H1 (cell line): ENCODE data around the gene ADIPOR2. TPM values are rescaled to one million over a fixed set of nuclear protein-coding genes. Genes with fewer than 3 reads are reported as not detected.

Source experiments
- CTCF ChIA-PET: fragments of 300-600 bp; sonication (Branson Sonifier 250); formaldehyde crosslinking; loops from one replicate; lab custom pipeline; 2021; ENCODE audit not compliant: partially characterized antibody; lab: Charles Lee
- POLR2A ChIA-PET: fragments of 300-600 bp; sonication (Branson Sonifier 250); formaldehyde crosslinking; loops from one replicate; lab custom pipeline; 2021; ENCODE audit warnings: inconsistent platforms; ENCODE audit not compliant: partially characterized antibody; lab: Charles Lee
- DNase-seq, 2 experiments: peaks; one replicate each; pipeline versions ENCODE4 v3.0.0 to v3.0.0-alpha.2; 2010 to 2022; ENCODE audit warnings: low spot score in 2 of 2, low read depth in 1 of 2, mixed read lengths in 1 of 2
- FAIRE-seq: peaks from 2 replicates; lab custom pipeline; 2011; peaks lifted over from hg19 to GRCh38; lab: Jason Lieb, UNC
- H2AFZ ChIP-seq: 2 replicates; pipeline ENCODE4 v1.8.1; 2012; ENCODE audit warnings: low read length, inconsistent platforms
- H2AK5ac ChIP-seq: 2 replicates; pipeline ENCODE4 v1.6.1; 2013; ENCODE audit warnings: low read depth, low read length
- H2BK120ac ChIP-seq: replicated peaks from 2 replicates; pipeline ENCODE3; 2013; ENCODE audit warnings: low read depth, low read length, inconsistent platforms
- H2BK12ac ChIP-seq: 2 replicates; pipeline ENCODE4 v1.6.1; 2013; ENCODE audit warnings: low read depth, low read length
- H2BK15ac ChIP-seq: 2 replicates; pipeline ENCODE4 v1.6.1; 2013; ENCODE audit warnings: low read length
- H2BK20ac ChIP-seq: 2 replicates; pipeline ENCODE4 v1.6.1; 2013; ENCODE audit warnings: low read length
- H2BK5ac ChIP-seq: 2 replicates; pipeline ENCODE4 v1.6.1; 2013; ENCODE audit warnings: low read depth, low read length
- H3K14ac ChIP-seq: 2 replicates; pipeline ENCODE4 v1.6.1; 2013; ENCODE audit warnings: inconsistent platforms; ENCODE audit not compliant: insufficient read length
- H3K18ac ChIP-seq: 2 replicates; pipeline ENCODE4 v1.6.1; 2013; ENCODE audit warnings: low read length; ENCODE audit errors: extremely low read depth
- H3K23ac ChIP-seq: 2 replicates; pipeline ENCODE4 v1.6.1; 2013; ENCODE audit warnings: inconsistent platforms; ENCODE audit not compliant: insufficient read length
- H3K23me2 ChIP-seq: 2 replicates; pipeline ENCODE4 v1.6.1; 2013; ENCODE audit warnings: low read depth, low read length
- H3K27ac ChIP-seq: 2 replicates; pipeline ENCODE4 v1.6.1; 2011; ENCODE audit warnings: low read depth, low read length, inconsistent platforms
- H3K27me3 ChIP-seq, 4 experiments: replicated peaks in 1 of 4; 1 replicate in 1 of 4; 2 replicates in 3 of 4; pipeline versions ENCODE4 v1.6.1 to v1.8.1; 2011 to 2013; ENCODE audit warnings: low read length in 3 of 4, mild to moderate bottlenecking in 3 of 4, inconsistent platforms in 2 of 4, mixed read lengths in 2 of 4, moderate library complexity in 1 of 4; ENCODE audit not compliant: control insufficient read depth in 3 of 4, insufficient read depth in 3 of 4; ENCODE audit errors: extremely low read depth in 1 of 4
- H3K36me3 ChIP-seq, 4 experiments: 2 replicates each; pipeline versions ENCODE4 v1.6.1 to v1.8.1; 2011 to 2013; ENCODE audit warnings: mild to moderate bottlenecking in 4 of 4, low read length in 3 of 4, moderate library complexity in 2 of 4, control low read depth in 1 of 4, inconsistent platforms in 1 of 4; ENCODE audit not compliant: insufficient read depth in 4 of 4, control insufficient read depth in 2 of 4
- H3K4ac ChIP-seq: replicated peaks from 2 replicates; pipeline ENCODE3; 2013; ENCODE audit warnings: low read length, low read depth, mixed read lengths, inconsistent platforms; ENCODE audit not compliant: insufficient read length
- H3K4me1 ChIP-seq, 4 experiments: replicated peaks in 1 of 4; 1 replicate in 1 of 4; 2 replicates in 3 of 4; pipeline versions ENCODE4 v1.6.1 to v1.8.1; 2011 to 2013; ENCODE audit warnings: low read length in 3 of 4, inconsistent platforms in 2 of 4, mixed read lengths in 1 of 4; ENCODE audit not compliant: insufficient read depth in 4 of 4, control insufficient read depth in 3 of 4
- H3K4me2 ChIP-seq, 2 experiments: 2 replicates each; pipeline versions ENCODE4 v1.6.1 to v1.8.1; 2011 to 2013; ENCODE audit warnings: low read depth in 2 of 2, low read length in 2 of 2, control low read depth in 1 of 2, inconsistent platforms in 1 of 2, mild to moderate bottlenecking in 1 of 2; ENCODE audit not compliant: insufficient read depth in 1 of 2
- H3K4me3 ChIP-seq, 4 experiments: fragments of 200-600, 300-600 bp in 1 of 4; sonication (generic), shearing (Covaris generic), sonication (Bioruptor Twin) in 1 of 4; 2 replicates each; pipeline versions ENCODE4 v1.5.1 to v1.8.1; 2011 to 2016; ENCODE audit warnings: low read length in 4 of 4, low read depth in 3 of 4, control low read depth in 2 of 4, inconsistent platforms in 2 of 4, mild to moderate bottlenecking in 2 of 4, mixed read lengths in 1 of 4, moderate library complexity in 1 of 4; ENCODE audit not compliant: insufficient read depth in 2 of 4; ENCODE audit errors: extremely low read depth in 1 of 4
- H3K56ac ChIP-seq: replicated peaks from 2 replicates; pipeline ENCODE3; 2013; ENCODE audit warnings: low read depth, mild to moderate bottlenecking, mixed read lengths, low read length, inconsistent platforms; ENCODE audit not compliant: insufficient read length
- H3K79me1 ChIP-seq: 2 replicates; pipeline ENCODE4 v1.6.1; 2013; ENCODE audit warnings: low read depth, low read length, control low read depth
- H3K79me2 ChIP-seq, 2 experiments: 2 replicates each; pipeline versions ENCODE4 v1.6.1 to v1.8.1; 2012 to 2013; ENCODE audit warnings: low read length in 2 of 2, mild to moderate bottlenecking in 2 of 2, inconsistent platforms in 1 of 2; ENCODE audit not compliant: insufficient read depth in 2 of 2, control insufficient read depth in 1 of 2
- H3K9ac ChIP-seq, 4 experiments: replicated peaks in 1 of 4; 1 replicate in 1 of 4; 2 replicates in 3 of 4; pipeline versions ENCODE4 v1.6.1 to v1.8.1; 2011 to 2013; ENCODE audit warnings: low read depth in 3 of 4, low read length in 3 of 4, control low read depth in 2 of 4, mild to moderate bottlenecking in 2 of 4, moderate library complexity in 2 of 4, inconsistent platforms in 1 of 4; ENCODE audit errors: extremely low read depth in 1 of 4
- H3K9me3 ChIP-seq, 2 experiments: 2 replicates each; pipeline versions ENCODE4 v1.6.1 to v1.8.1; 2012 to 2013; ENCODE audit warnings: mild to moderate bottlenecking in 2 of 2, moderate library complexity in 2 of 2, control low read depth in 1 of 2, inconsistent platforms in 1 of 2, low read depth in 1 of 2, low read length in 1 of 2, mixed read lengths in 1 of 2; ENCODE audit not compliant: insufficient read depth in 2 of 2
- H4K20me1 ChIP-seq, 2 experiments: replicated peaks in 1 of 2; 2 replicates each; pipeline versions ENCODE3 to v1.8.1; 2011 to 2013; ENCODE audit warnings: inconsistent platforms in 2 of 2, low read length in 2 of 2, mild to moderate bottlenecking in 1 of 2; ENCODE audit not compliant: insufficient read depth in 2 of 2, control insufficient read depth in 1 of 2
- H4K5ac ChIP-seq: 2 replicates; pipeline ENCODE4 v1.6.1; 2013; ENCODE audit warnings: low read length, low read depth, mixed read lengths, inconsistent platforms; ENCODE audit not compliant: insufficient read length
- H4K8ac ChIP-seq: 2 replicates; pipeline ENCODE4 v1.8.0; 2013; ENCODE audit warnings: mild to moderate bottlenecking, moderate library complexity, low read length, inconsistent platforms; ENCODE audit not compliant: insufficient read depth; ENCODE audit errors: extremely low read depth
- H4K91ac ChIP-seq: replicated peaks from 2 replicates; pipeline ENCODE3; 2013; ENCODE audit warnings: low read length, mixed read lengths, inconsistent platforms; ENCODE audit not compliant: insufficient read length
- CEBPB ChIP-seq: IDR thresholded peaks from 2 replicates; pipeline ENCODE4 v1.6.1; 2012; ENCODE audit warnings: low read depth, low read length
- CHD1 ChIP-seq: IDR thresholded peaks from 2 replicates; pipeline ENCODE4 v1.6.1; 2012; ENCODE audit warnings: low read depth, low read length, improper control_type of control experiment
- EGR1 ChIP-seq: IDR thresholded peaks from 2 replicates; pipeline ENCODE4 v1.6.1; 2011; ENCODE audit warnings: low read depth, low read length, borderline replicate concordance
- EP300 ChIP-seq, 2 experiments: IDR thresholded peaks; 1 replicate in 1 of 2; 2 replicates in 1 of 2; pipeline ENCODE4 v1.6.1; 2011 to 2012; ENCODE audit warnings: low read depth in 2 of 2, low read length in 2 of 2, mild to moderate bottlenecking in 2 of 2, borderline replicate concordance in 1 of 2, inconsistent platforms in 1 of 2, moderate library complexity in 1 of 2
- EZH2 ChIP-seq: fragments of 200-600 bp; sonication (generic); IDR thresholded peaks from 2 replicates; pipeline ENCODE4 v1.7.1; 2012; ENCODE audit warnings: low read depth, mild to moderate bottlenecking, moderate library complexity, low read length, inconsistent platforms; ENCODE audit not compliant: severe bottlenecking
- FOSL1 ChIP-seq: IDR thresholded peaks from 2 replicates; pipeline ENCODE4 v1.6.1; 2011; ENCODE audit warnings: mild to moderate bottlenecking, low read depth, low read length, moderate library complexity; ENCODE audit not compliant: insufficient read depth
- GTF2F1 ChIP-seq: IDR thresholded peaks from 2 replicates; pipeline ENCODE4 v1.6.1; 2012; ENCODE audit warnings: low read depth, low read length, improper control_type of control experiment, borderline replicate concordance
- SIRT6 ChIP-seq: IDR thresholded peaks from one replicate; pipeline ENCODE4 v1.7.1; 2012; ENCODE audit warnings: low read length, inconsistent platforms
- SRF ChIP-seq: IDR thresholded peaks from 2 replicates; pipeline ENCODE4 v1.6.1; 2011; ENCODE audit warnings: mild to moderate bottlenecking, low read depth, low read length, moderate library complexity
- TCF12 ChIP-seq: IDR thresholded peaks from 2 replicates; pipeline ENCODE4 v1.6.1; 2011; ENCODE audit warnings: low read depth, mild to moderate bottlenecking, low read length
- WGBS, 2 experiments: shearing (Covaris generic) in 1 of 2; methylation state at CpG; one replicate each; pipeline versions ENCODE4 v1.1.6 to v1.1.7; 2013 to 2015; ENCODE audit warnings: low lambda C conversion rate in 2 of 2, mixed read lengths in 2 of 2, inconsistent platforms in 1 of 2, low coverage in 1 of 2, missing lambda C conversion rate in 1 of 2; ENCODE audit not compliant: insufficient replicate concordance in 2 of 2, insufficient coverage in 1 of 2, insufficient read length in 1 of 2; ENCODE audit errors: extremely low coverage in 1 of 2, missing lambda C conversion rate in 1 of 2; 5-methylcytosine and 5-hydroxymethylcytosine counted together
- polyA plus RNA-seq, 7 experiments: library from polyadenylated mRNA; depleted of rRNA in 3 of 7; stranded (reverse) in 5 of 7; unstranded in 2 of 7; fragments of >200 nt in 5 of 7; fragments of 200-250 nt in 2 of 7; gene quantifications; 1 replicate in 5 of 7; 2 replicates in 1 of 7; 4 replicates in 1 of 7; pipeline versions ENCODE4 v1.2.1 to v1.2.3, GENCODE V29; 2011 to 2013; ENCODE audit warnings: missing spikeins in 2 of 7, mixed read lengths in 2 of 7
- total RNA-seq: library from RNA; stranded (reverse); fragmentation: NEBNext Ultra II Directional; extraction: Animal tissue kit (Norgen Biotek cat#: 25700); gene quantifications from 2 replicates; pipeline ENCODE4 v1.2.1, GENCODE V29; 2021
- TF ChIP-seq, protein P1 (sequence below): IDR thresholded peaks from 2 replicates; pipeline ENCODE4 v1.6.1; 2012; ENCODE audit warnings: low read length, inconsistent platforms

Gene ADIPOR2
- total and polyA plus RNA-seq, 2 of the 8 experiments (the other 6 are each of a cell fraction or from before 2014, with no cell fraction given), result 17.5 to 50.8 TPM

DNA sequence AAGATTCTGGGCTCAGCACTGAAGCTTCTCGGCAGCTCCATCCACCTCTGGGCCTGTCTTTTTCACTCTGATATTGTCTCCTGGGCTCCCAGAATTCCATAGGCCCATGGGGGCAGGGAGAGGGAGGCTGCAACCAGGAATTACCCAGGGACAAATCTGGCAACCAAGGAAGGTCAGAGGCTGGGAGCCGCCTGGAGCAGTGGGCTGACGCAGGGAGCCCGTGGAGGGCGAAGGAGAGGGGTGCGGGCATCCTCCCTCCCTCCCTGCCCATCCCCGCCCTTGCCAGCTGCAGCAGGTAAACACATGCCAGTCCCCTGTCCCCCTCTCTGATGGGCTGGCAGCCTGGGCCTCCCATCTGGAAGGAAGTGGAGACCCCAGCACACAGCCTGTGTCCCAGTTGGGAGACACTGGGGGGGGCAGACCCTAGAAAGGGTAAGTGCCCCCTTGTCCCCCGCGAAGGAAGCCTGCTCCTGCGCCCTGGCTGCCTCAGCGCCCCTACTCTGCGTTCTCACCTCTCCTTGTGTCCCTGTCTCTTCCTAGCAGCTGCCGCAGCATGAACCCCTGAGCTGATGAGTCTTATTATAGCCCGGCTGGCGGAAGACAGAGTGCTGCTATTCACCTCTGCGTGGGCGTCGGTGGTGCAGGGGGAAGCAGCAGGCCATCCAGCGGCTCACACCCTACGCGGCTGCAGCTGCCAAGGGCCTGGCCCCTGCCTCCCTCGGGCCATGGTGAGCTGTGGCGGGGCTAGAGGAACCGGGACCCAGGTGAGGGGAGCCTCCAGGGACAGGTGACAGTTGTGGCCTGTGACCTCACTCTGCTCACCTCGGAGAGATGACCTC is 136.2 kb downstream of the ADIPOR2 start:
- ChIA-PET POLR2A (no interaction called here), CTCF (no interaction called here)
- no peak overlapping the region for H3K23ac ChIP-seq
- TF ChIP-seq GTF2F1 (no peak), EZH2 (no peak), SIRT6 (no peak), EP300 (IDR thresholded peaks at IDR 0.05; ENCODE audit: borderline replicate concordance in 1 of 2, low read depth in 2 of 2, low read length in 2 of 2) (no peak), FOSL1 (no peak), EGR1 (no peak; the same call in 1 of the 2 replicates), CHD1 (no peak), TCF12 (no peak), SRF (no peak), CEBPB (no peak)
- TF ChIP-seq, protein P1, sequence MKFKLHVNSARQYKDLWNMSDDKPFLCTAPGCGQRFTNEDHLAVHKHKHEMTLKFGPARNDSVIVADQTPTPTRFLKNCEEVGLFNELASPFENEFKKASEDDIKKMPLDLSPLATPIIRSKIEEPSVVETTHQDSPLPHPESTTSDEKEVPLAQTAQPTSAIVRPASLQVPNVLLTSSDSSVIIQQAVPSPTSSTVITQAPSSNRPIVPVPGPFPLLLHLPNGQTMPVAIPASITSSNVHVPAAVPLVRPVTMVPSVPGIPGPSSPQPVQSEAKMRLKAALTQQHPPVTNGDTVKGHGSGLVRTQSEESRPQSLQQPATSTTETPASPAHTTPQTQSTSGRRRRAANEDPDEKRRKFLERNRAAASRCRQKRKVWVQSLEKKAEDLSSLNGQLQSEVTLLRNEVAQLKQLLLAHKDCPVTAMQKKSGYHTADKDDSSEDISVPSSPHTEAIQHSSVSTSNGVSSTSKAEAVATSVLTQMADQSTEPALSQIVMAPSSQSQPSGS, result no peak

More for the DNA sequence above, 136.2 kb downstream of the ADIPOR2 start:
- no peak overlapping the region for H3K9ac ChIP-seq
- no peak overlapping the region for H4K8ac ChIP-seq
- peaks cover 3% of the 10 kb centered on the region; the same call in 1 of the 2 replicates for H3K23me2 ChIP-seq
- no peak overlapping the region for H2BK20ac ChIP-seq
- no peak overlapping the region for H3K18ac ChIP-seq
- H3K79me2 ChIP-seq, result no peaks in the 10 kb centered on the region
- H2AFZ ChIP-seq, result no peak overlapping the region
- FAIRE-seq (no peak), DNase-seq (no peak)
- H3K9me3 ChIP-seq, result no peaks in the 10 kb centered on the region
- no peaks in the 10 kb centered on the region; the same call in 1 of the 2 replicates for H3K79me1 ChIP-seq
- H4K5ac ChIP-seq, result no peak overlapping the region
- no peak overlapping the region for H3K4me3 ChIP-seq
- WGBS, 2 experiments, result 85% methylated on average over 21 of the region's 25 CpGs; no CpG with 5 or more reads in 1 of the 2 experiments
- no peaks in the 10 kb centered on the region for H3K36me3 ChIP-seq
- no peak overlapping the region for H4K91ac ChIP-seq
- no peak overlapping the region for H3K56ac ChIP-seq
- H2AK5ac ChIP-seq, result no peak overlapping the region
- peaks cover 0 to 4% of the 10 kb centered on the region in 2 experiments for H4K20me1 ChIP-seq
- no peak overlapping the region for H2BK5ac ChIP-seq
- H2BK15ac ChIP-seq, result no peak overlapping the region
- H3K4ac ChIP-seq, result no peak overlapping the region
- peaks cover 0 to 10% (median 8%) of the 10 kb centered on the region in 4 experiments; a peak in 5 of 7 replicates for H3K4me1 ChIP-seq
- H2BK120ac ChIP-seq, result no peak overlapping the region
- no peak overlapping the region for H3K14ac ChIP-seq
- peaks cover 0 to 9% (median 6%) of the 10 kb centered on the region in 4 experiments; a peak in 4 of 7 replicates for H3K27me3 ChIP-seq
- H3K4me2 ChIP-seq, result no peak overlapping the region
- no peak overlapping the region for H2BK12ac ChIP-seq
- no peak overlapping the region for H3K27ac ChIP-seq
